Smooth muscle cell (in vitro differentiated cells): Measurements from ENCODE around the gene PREX1. TPM values are rescaled to one million over a fixed set of nuclear protein-coding genes. Genes with fewer than 3 reads are reported as not detected.

Source experiments
- DNase-seq: peaks from one replicate; lab custom pipeline; 2025; ENCODE audit not compliant: unreplicated experiment; lab: John Stamatoyannopoulos, UW
- H2AFZ ChIP-seq: fragments of 200-600 bp; sonication (generic); 2 replicates; pipeline ENCODE4 v1.6.0; 2016; ENCODE audit warnings: antibody characterized with exemption, low read depth, mild to moderate bottlenecking
- H3F3A ChIP-seq: fragments of 200-600 bp; sonication (generic); 2 replicates; pipeline ENCODE4 v1.6.0; 2017; ENCODE audit warnings: antibody characterized with exemption, low read depth
- H3K27ac ChIP-seq: fragments of 200-600 bp; sonication (generic); 2 replicates; pipeline ENCODE4 v1.5.1; 2016; ENCODE audit warnings: low read depth, mild to moderate bottlenecking
- H3K27me3 ChIP-seq: fragments of 200-600 bp; sonication (generic); 2 replicates; pipeline ENCODE4 v1.6.1; 2016; ENCODE audit warnings: low read depth, mild to moderate bottlenecking
- H3K36me3 ChIP-seq: fragments of 200-600 bp; sonication (generic); 2 replicates; pipeline ENCODE4 v1.5.1; 2016; ENCODE audit warnings: low read depth
- H3K4me1 ChIP-seq: fragments of 200-600 bp; sonication (generic); 2 replicates; pipeline ENCODE4 v1.5.1; 2016; ENCODE audit warnings: low read depth
- H3K4me2 ChIP-seq: fragments of 200-600 bp; sonication (generic); 2 replicates; pipeline ENCODE4 v1.6.0; 2016; ENCODE audit warnings: mild to moderate bottlenecking
- H3K4me3 ChIP-seq: fragments of 200-600 bp; sonication (generic); 2 replicates; pipeline ENCODE4 v1.5.1; 2016; ENCODE audit warnings: mild to moderate bottlenecking
- H3K79me2 ChIP-seq: fragments of 200-600 bp; sonication (generic); 2 replicates; pipeline ENCODE4 v1.6.0; 2016; ENCODE audit warnings: low read depth, mild to moderate bottlenecking
- H3K9ac ChIP-seq: fragments of 200-600 bp; sonication (generic); 2 replicates; pipeline ENCODE4 v1.6.0; 2016; ENCODE audit warnings: low read depth
- H3K9me3 ChIP-seq: fragments of 200-600 bp; sonication (generic); replicated peaks from 2 replicates; pipeline ENCODE4 v1.5.1; 2016; ENCODE audit warnings: low read depth
- H4K20me1 ChIP-seq: fragments of 200-600 bp; sonication (generic); 2 replicates; pipeline ENCODE4 v1.6.0; 2016; ENCODE audit warnings: low read depth
- CTCF ChIP-seq: fragments of 200-600 bp; sonication (generic); IDR thresholded peaks from 2 replicates; pipeline ENCODE4 v1.5.1; 2017; ENCODE audit warnings: borderline replicate concordance, mild to moderate bottlenecking, antibody characterized with exemption; ENCODE audit not compliant: insufficient read depth, poor library complexity, severe bottlenecking
- WGBS: methylation state at CpG from one replicate; pipeline ENCODE4 v1.1.7; 2016; ENCODE audit warnings: low lambda C conversion rate; 5-methylcytosine and 5-hydroxymethylcytosine counted together
- polyA plus RNA-seq: library from polyadenylated mRNA; unstranded; fragments of >200 nt; fragmentation: Nextera tagmentation; extraction: Ambion mirVana; gene quantifications from 2 replicates; pipeline ENCODE4 v1.2.1, GENCODE V29; 2016
- total RNA-seq: library from RNA; depleted of rRNA; stranded (reverse); fragments of >200 nt; gene quantifications from 2 replicates; pipeline ENCODE4 v1.2.3, GENCODE V29; 2014

The PREX1 gene
- total and polyA plus RNA-seq, 2 experiments from 2014 or later = 0.04 to 0.30 TPM

- 88% methylated on average over 2 of the region's 2 CpGs for WGBS
- H3K27ac ChIP-seq = no peak overlapping the region
- no peaks in the 10 kb centered on the region for H3F3A ChIP-seq
- no peak for TF ChIP-seq CTCF
- H3K4me3 ChIP-seq = no peak overlapping the region
- no peaks in the 10 kb centered on the region for H3K36me3 ChIP-seq
- no peak overlapping the region for H2AFZ ChIP-seq
- H3K4me2 ChIP-seq = no peak overlapping the region
- DNase-seq = no peak
- H3K4me1 ChIP-seq = no peaks in the 10 kb centered on the region
- no peaks in the 10 kb centered on the region for H4K20me1 ChIP-seq
- H3K79me2 ChIP-seq = no peaks in the 10 kb centered on the region
- no peaks in the 10 kb centered on the region for H3K9me3 ChIP-seq
- H3K9ac ChIP-seq = no peak overlapping the region
- peaks cover 9% of the 10 kb centered on the region for H3K27me3 ChIP-seq
Measured at GRCh38 chr20:48835390-48835789, 7.6 kb upstream of the PREX1 start.

GRCh38 chr20:48834278-48834677, 6.5 kb upstream of the PREX1 start:
- H3K4me1 ChIP-seq = no peaks in the 10 kb centered on the region
- WGBS = 48% methylated on average over 2 of the region's 2 CpGs
- H3K36me3 ChIP-seq = no peaks in the 10 kb centered on the region
- H3K27me3 ChIP-seq = peaks cover 16% of the 10 kb centered on the region
- H2AFZ ChIP-seq = no peak overlapping the region
- no peaks in the 10 kb centered on the region for H3K79me2 ChIP-seq
- no peaks in the 10 kb centered on the region for H3K9me3 ChIP-seq
- H3K4me2 ChIP-seq = no peak overlapping the region
- no peak for TF ChIP-seq CTCF
- H3K27ac ChIP-seq = no peak overlapping the region
- H3K9ac ChIP-seq = no peak overlapping the region
- H4K20me1 ChIP-seq = no peaks in the 10 kb centered on the region
- no peaks in the 10 kb centered on the region for H3F3A ChIP-seq
- no peak overlapping the region for H3K4me3 ChIP-seq
- no peak for DNase-seq

- DNase-seq = no peak
- H2AFZ ChIP-seq = no peak overlapping the region
- H3K79me2 ChIP-seq = no peaks in the 10 kb centered on the region
- no peak overlapping the region for H3K27ac ChIP-seq
- no peak overlapping the region for H3K4me3 ChIP-seq
- H3K4me2 ChIP-seq = no peak overlapping the region
- 71% methylated on average over 3 of the region's 3 CpGs for WGBS
- H3K4me1 ChIP-seq = no peaks in the 10 kb centered on the region
- H3K9ac ChIP-seq = no peak overlapping the region
- H3K27me3 ChIP-seq = peaks cover 30% of the 10 kb centered on the region
- TF ChIP-seq CTCF = no peak
- H3K36me3 ChIP-seq = no peaks in the 10 kb centered on the region
- no peaks in the 10 kb centered on the region for H3F3A ChIP-seq
- no peaks in the 10 kb centered on the region for H3K9me3 ChIP-seq
- no peaks in the 10 kb centered on the region for H4K20me1 ChIP-seq
Measured at GRCh38 chr20:48832405-48832730, 4.6 kb upstream of the PREX1 start.

GRCh38 chr20:48831718-48832404, 4.1 kb upstream of the PREX1 start:
- H3K4me1 ChIP-seq = no peaks in the 10 kb centered on the region
- no peaks in the 10 kb centered on the region for H3K79me2 ChIP-seq
- peaks cover 35% of the 10 kb centered on the region for H3K27me3 ChIP-seq
- no peak overlapping the region for H2AFZ ChIP-seq
- no peak overlapping the region for H3K9ac ChIP-seq
- no peak for DNase-seq
- no peak overlapping the region for H3K4me2 ChIP-seq
- H3K36me3 ChIP-seq = no peaks in the 10 kb centered on the region
- H3K9me3 ChIP-seq = no peaks in the 10 kb centered on the region
- 70% methylated on average over 7 of the region's 7 CpGs for WGBS
- no peak overlapping the region for H3K4me3 ChIP-seq
- H4K20me1 ChIP-seq = no peaks in the 10 kb centered on the region
- H3K27ac ChIP-seq = no peak overlapping the region
- TF ChIP-seq CTCF = no peak
- H3F3A ChIP-seq = no peaks in the 10 kb centered on the region
